Measurements from ENCODE around the gene GYPA.
"Not testable (repeated sequence)": the region's sequence is repeated elsewhere in the genome, so short reads cannot be mapped to it uniquely, and the experiment has no call there.

- TF ChIP-seq FOXA1 (IDR thresholded peaks at IDR 0.05); SP1 (IDR thresholded peaks at IDR 0.05); ZNF384 (IDR thresholded peaks at IDR 0.05); BHLHE40 (IDR thresholded peaks at IDR 0.05; ENCODE audit: borderline replicate concordance); CTBP1 (IDR thresholded peaks at IDR 0.05; ENCODE audit: borderline replicate concordance); FOXM1 (IDR thresholded peaks at IDR 0.05; ENCODE audit: borderline replicate concordance); NFRKB (IDR thresholded peaks at IDR 0.05); ELF4 (IDR thresholded peaks at IDR 0.05); PKNOX1 (IDR thresholded peaks at IDR 0.05); L3MBTL2 (conservative IDR thresholded peaks at IDR 0.05): not testable (repeated sequence)
Observed at GRCh38 chr4:144123269-144123668, 17.2 kb downstream of the GYPA start.

Measured in HEK293T (cell line).